Muscle of arm (tissue), 12 donors: Measurements from ENCODE around the gene ZNF473. TPM values are rescaled to one million over a fixed set of nuclear protein-coding genes. Genes with fewer than 3 reads are reported as not detected.
"Not testable (repeated sequence)": the region's sequence is repeated elsewhere in the genome, so short reads cannot be mapped to it uniquely, and the experiment has no call there.

Source experiments
- DNase-seq: peaks from one replicate; pipeline ENCODE4 v3.0.0-alpha.2; 2013
- polyA plus RNA-seq, 12 donors: library from polyadenylated mRNA; unstranded; fragments of 120-200 nt; gene quantifications; one replicate each; pipeline ENCODE4 v1.2.1, GENCODE V29; 2013; ENCODE audit not compliant: insufficient read length in 12 of 12

ZNF473 gene
- polyA plus RNA-seq, 12 donors: 6.2 to 10.8 (median 8.3) TPM; not detected in 1

- not testable (repeated sequence) for DNase-seq
These were observed 66.8 kb downstream of the ZNF473 start for GRCh38 chr19:50092597-50092996.

GRCh38 chr19:50097884-50098283 lies 72.1 kb downstream of the ZNF473 start:
- not testable (repeated sequence) for DNase-seq

DNA sequence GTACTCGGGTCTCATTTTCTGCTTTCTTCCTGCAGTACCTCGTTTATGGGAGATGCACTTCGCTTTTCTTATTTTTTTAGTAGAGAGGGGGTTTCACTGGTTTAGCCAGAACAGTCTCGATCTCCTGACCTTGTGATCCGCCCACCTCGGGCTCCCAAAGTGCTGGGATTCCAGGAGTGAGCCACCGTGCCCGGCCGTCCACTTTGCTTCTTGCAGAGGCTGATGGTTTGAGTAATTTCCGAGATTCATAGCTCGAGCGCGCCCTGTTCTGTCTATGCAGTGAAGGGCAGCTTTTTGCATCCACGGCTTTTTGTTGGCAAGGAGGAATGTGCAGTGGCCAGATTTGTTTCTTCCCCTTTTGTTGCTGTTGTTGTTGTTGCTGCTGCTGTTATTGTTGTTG lies 73.1 kb downstream of the ZNF473 start:
- DNase-seq: not testable (repeated sequence)

- DNase-seq: not testable (repeated sequence)
These were observed 73.9 kb downstream of the ZNF473 start for GRCh38 chr19:50099696-50100095.

DNA sequence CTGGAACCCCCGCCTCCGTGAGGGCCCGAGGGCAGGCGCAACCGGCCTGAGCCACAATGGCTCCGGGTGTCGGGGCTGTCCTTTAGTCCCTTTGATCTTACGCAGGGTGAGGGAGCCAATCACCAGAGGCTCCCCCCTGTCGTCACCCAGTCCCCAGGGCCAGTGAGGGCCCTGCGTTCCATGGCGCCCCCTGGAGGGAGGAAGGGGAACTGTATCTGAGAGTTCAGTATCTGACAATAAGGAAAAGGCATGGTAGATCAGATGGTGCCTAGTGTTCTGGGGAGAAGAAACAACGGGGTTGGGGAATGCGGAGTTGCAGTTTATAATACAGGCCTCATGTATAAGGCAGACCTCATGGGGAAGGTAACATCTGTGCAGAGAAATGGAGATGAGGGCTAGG lies 75.1 kb downstream of the ZNF473 start:
- DNase-seq: not testable (repeated sequence)

Other genes with a start within 250 kb of the ZNF473 start
- 10 to 100 TPM in 11 of 12 donors, not detected in 1; 11.8 to 41.9 (median 16.0) TPM for gene FUZ, start 212.7 kb upstream of the ZNF473 start, polyA plus RNA-seq
- 10 to 100 TPM in 11 of 12 donors, not detected in 1; 26.4 to 44.2 (median 29.5) TPM for gene MED25, start 207.7 kb upstream of the ZNF473 start, polyA plus RNA-seq
- gene PTOV1, start 174.8 kb upstream of the ZNF473 start, polyA plus RNA-seq: 100 to 1,000 TPM in 11 of 12 donors, not detected in 1; 143 to 230 (median 174) TPM
- gene PNKP, start 158.4 kb upstream of the ZNF473 start, polyA plus RNA-seq: 10 to 100 TPM in 11 of 12 donors, not detected in 1; 17.2 to 73.0 (median 28.5) TPM
- gene AKT1S1, start 148.7 kb upstream of the ZNF473 start, polyA plus RNA-seq: 100 to 1,000 TPM in 1 of 12 donors, 10 to 100 TPM in 11; 26.0 to 219 (median 30.8) TPM
- gene TBC1D17, start 148.3 kb upstream of the ZNF473 start, polyA plus RNA-seq: 10 to 100 TPM in 11 of 12 donors, not detected in 1; 25.8 to 44.9 (median 32.5) TPM
- 1 to 10 TPM in 4 of 12 donors, under 1 TPM in 6, not detected in 2; 0.26 to 2.5 (median 0.94) TPM for gene IL4I1, start 129.1 kb upstream of the ZNF473 start, polyA plus RNA-seq
- 10 to 100 TPM in 11 of 12 donors, not detected in 1; 13.1 to 40.2 (median 26.6) TPM for gene ATF5, start 96.8 kb upstream of the ZNF473 start, polyA plus RNA-seq
- gene NUP62, start 96.5 kb upstream of the ZNF473 start, polyA plus RNA-seq: 100 to 1,000 TPM in 1 of 12 donors, 10 to 100 TPM in 11; 43.9 to 530 (median 54.9) TPM
- gene SIGLEC11, start 64.8 kb upstream of the ZNF473 start, polyA plus RNA-seq: 1 to 10 TPM in 3 of 12 donors, under 1 TPM in 8, not detected in 1; 0.48 to 5.5 (median 0.77) TPM
- 10 to 100 TPM in 11 of 12 donors, not detected in 1; 15.8 to 31.7 (median 19.8) TPM for gene VRK3, start 633 bp upstream of the ZNF473 start, polyA plus RNA-seq
- gene IZUMO2, start 137.3 kb downstream of the ZNF473 start, polyA plus RNA-seq: under 1 TPM in 1 of 12 donors, not detected in 11; 0.24 TPM
- gene MYH14, start 177.6 kb downstream of the ZNF473 start, polyA plus RNA-seq: 10 to 100 TPM in 11 of 12 donors, not detected in 1; 21.8 to 61.6 (median 34.1) TPM